GM21786 (cell line): ENCODE results near the gene CDK15.

Source experiments
- ATAC-seq: cut with Tn5 transposase; IDR thresholded peaks from one replicate; pipeline ENCODE4 v1.9.1; 2021; ENCODE audit not compliant: unreplicated experiment

Gene CDK15

GRCh38 chr2:201931475-201931874 is 125.1 kb downstream of the CDK15 start:
- no peak for ATAC-seq

- no peak for ATAC-seq
Measured at GRCh38 chr2:201931951-201932350, 125.6 kb downstream of the CDK15 start.

- no peak for ATAC-seq
Measured at GRCh38 chr2:201932511-201932910, 126.2 kb downstream of the CDK15 start.

- ATAC-seq: no peak
Measured at GRCh38 chr2:201933792-201934237, 127.5 kb downstream of the CDK15 start.

GRCh38 chr2:201936817-201937216 is 130.5 kb downstream of the CDK15 start:
- ATAC-seq: no peak

- ATAC-seq: no peak
Measured at GRCh38 chr2:201937343-201937742, 131.0 kb downstream of the CDK15 start.

- no peak for ATAC-seq
Measured at GRCh38 chr2:201938156-201938775, 131.9 kb downstream of the CDK15 start.

GRCh38 chr2:201938781-201939180 is 132.4 kb downstream of the CDK15 start:
- no peak for ATAC-seq

GRCh38 chr2:201939453-201939941 is 133.2 kb downstream of the CDK15 start:
- no peak for ATAC-seq

- ATAC-seq: no peak
Measured at GRCh38 chr2:201942531-201942930, 136.2 kb downstream of the CDK15 start.
